HEK293 (cell line): Measurements from ENCODE around the gene HTT-AS.

Source experiments
- CTCF ChIA-PET: fragments of 350-600 bp; formaldehyde crosslinking; extraction: SDS; loops from one replicate; lab custom pipeline; 2021; ENCODE audit warnings: antibody characterized with exemption; lab: Yijun Ruan, JAX
- POLR2A ChIA-PET: fragments of 300-600 bp; formaldehyde crosslinking; extraction: SDS; loops from one replicate; lab custom pipeline; 2020; ENCODE audit warnings: antibody characterized with exemption, inconsistent platforms; lab: Yijun Ruan, JAX
- H3K27ac ChIP-seq: fragments of 200-500 bp; sonication (Bioruptor generic); 2 replicates; pipeline ENCODE4 v1.5.1; 2014; ENCODE audit warnings: low read depth, low read length, control low read depth, inconsistent platforms; ENCODE audit errors: extremely low read depth
- H3K36me3 ChIP-seq, 2 experiments: fragments of 200-500 bp in 1 of 2; sonication (Bioruptor generic) in 1 of 2; 1 replicate in 1 of 2; 2 replicates in 1 of 2; pipeline ENCODE4 v1.5.1; 2014 to 2017; ENCODE audit warnings: inconsistent platforms in 2 of 2, low read length in 2 of 2; ENCODE audit not compliant: control insufficient read depth in 2 of 2, insufficient read depth in 1 of 2
- H3K4me1 ChIP-seq: fragments of 200-500 bp; sonication (Bioruptor generic); 2 replicates; pipeline ENCODE4 v1.5.1; 2014; ENCODE audit warnings: mild to moderate bottlenecking, low read length, inconsistent platforms; ENCODE audit not compliant: control insufficient read depth, insufficient read depth
- H3K4me3 ChIP-seq: 2 replicates; pipeline ENCODE4 v1.5.1; 2011; ENCODE audit warnings: low read depth, mild to moderate bottlenecking, control low read depth, low read length, moderate library complexity
- H3K9me3 ChIP-seq: fragments of 200-500 bp; sonication (Bioruptor generic); 2 replicates; pipeline ENCODE4 v1.5.1; 2014; ENCODE audit warnings: low read depth, low read length, inconsistent platforms; ENCODE audit not compliant: control insufficient read depth, insufficient read depth
- OVOL3 ChIP-seq: fragments of 450-650 bp; formaldehyde crosslinking; IDR thresholded peaks from 2 replicates; pipeline ENCODE4 v1.5.1; 2016; ENCODE audit warnings: missing biosample characterization, missing genetic modification characterization
- PRDM4 ChIP-seq: fragments of 450-650 bp; formaldehyde crosslinking; IDR thresholded peaks from 2 replicates; pipeline ENCODE4 v1.5.1; 2017; ENCODE audit warnings: missing biosample characterization, missing genetic modification characterization
- ZBTB26 ChIP-seq: fragments of 450-650 bp; formaldehyde crosslinking; optimal IDR thresholded peaks from 2 replicates; pipeline ENCODE3; 2016; ENCODE audit warnings: missing biosample characterization, mild to moderate bottlenecking, missing genetic modification characterization
- ZBTB49 ChIP-seq: fragments of 450-650 bp; formaldehyde crosslinking; IDR thresholded peaks from 2 replicates; pipeline ENCODE4 v1.5.1; 2016; ENCODE audit warnings: missing biosample characterization, missing genetic modification characterization, low read depth
- ZNF112 ChIP-seq: fragments of 450-650 bp; formaldehyde crosslinking; IDR thresholded peaks from 2 replicates; pipeline ENCODE4 v1.5.0; 2017; ENCODE audit warnings: missing biosample characterization, missing genetic modification characterization
- ZNF132 ChIP-seq: fragments of 450-650 bp; formaldehyde crosslinking; IDR thresholded peaks from 2 replicates; pipeline ENCODE4 v1.5.1; 2017; ENCODE audit warnings: missing biosample characterization, missing genetic modification characterization, borderline replicate concordance
- ZNF169 ChIP-seq: fragments of 450-650 bp; formaldehyde crosslinking; IDR thresholded peaks from 2 replicates; pipeline ENCODE4 v1.5.1; 2016; ENCODE audit warnings: missing biosample characterization, missing genetic modification characterization
- ZNF184 ChIP-seq: fragments of 450-650 bp; IDR thresholded peaks from 2 replicates; pipeline ENCODE4 v1.5.1; 2018; ENCODE audit warnings: missing biosample characterization, mild to moderate bottlenecking, missing genetic modification characterization
- ZNF239 ChIP-seq: fragments of 450-650 bp; formaldehyde crosslinking; IDR thresholded peaks from 2 replicates; pipeline ENCODE4 v1.5.1; 2016; ENCODE audit warnings: missing biosample characterization, missing genetic modification characterization
- ZNF26 ChIP-seq: fragments of 450-650 bp; formaldehyde crosslinking; IDR thresholded peaks from 2 replicates; pipeline ENCODE4 v1.5.1; 2016; ENCODE audit warnings: missing biosample characterization, missing genetic modification characterization
- ZNF311 ChIP-seq: fragments of 450-650 bp; formaldehyde crosslinking; IDR thresholded peaks from 2 replicates; pipeline ENCODE4 v1.5.1; 2017; ENCODE audit warnings: missing biosample characterization, missing genetic modification characterization, borderline replicate concordance
- ZNF561 ChIP-seq: fragments of 450-650 bp; IDR thresholded peaks from 2 replicates; pipeline ENCODE4 v1.5.1; 2018; ENCODE audit warnings: missing biosample characterization, missing genetic modification characterization, borderline replicate concordance
- ZNF777 ChIP-seq: fragments of 450-650 bp; formaldehyde crosslinking; IDR thresholded peaks from 2 replicates; pipeline ENCODE4 v1.5.1; 2017; ENCODE audit warnings: missing biosample characterization, missing genetic modification characterization, borderline replicate concordance
- ZXDB ChIP-seq: fragments of 450-650 bp; formaldehyde crosslinking; IDR thresholded peaks from 2 replicates; pipeline ENCODE4 v1.5.1; 2016; ENCODE audit warnings: missing biosample characterization, missing genetic modification characterization

Gene HTT-AS

GRCh38 chr4:3046623-3047022 is 27.7 kb downstream of the HTT-AS start:
- Histone ChIP-seq H3K4me3 (no peak overlapping the region), H3K4me1 (no peaks in the 10 kb centered on the region), H3K9me3 (no peaks in the 10 kb centered on the region), H3K36me3 (no peaks in the 10 kb centered on the region), H3K27ac (no peak overlapping the region)
- TF ChIP-seq ZNF561 (tag by site-specific recombination): no peak
- TF ChIP-seq PRDM4: no peak
- TF ChIP-seq ZNF184 (tag by site-specific recombination): no peak
- no peak for TF ChIP-seq OVOL3 (tag by site-specific recombination)
- no peak for TF ChIP-seq ZNF169 (tag by site-specific recombination)
- no peak for TF ChIP-seq ZXDB (tag by site-specific recombination)
- no peak for TF ChIP-seq ZBTB26
- no peak for TF ChIP-seq ZBTB49 (tag by site-specific recombination)
- no peak for TF ChIP-seq ZNF26 (tag by site-specific recombination)
- TF ChIP-seq ZNF311: no peak
- no peak for TF ChIP-seq ZNF132 (tag by site-specific recombination)
- no peak for TF ChIP-seq ZNF112 (tag by site-specific recombination)
- ChIA-PET CTCF (interaction anchor here (0.6 to 1.4 kb wide), 10 partner anchors 10 to 434 kb away, joined by 3 to 5 read pairs (median 4); no protein-coding TSS in a partner anchor), POLR2A (no interaction called here)

GRCh38 chr4:3046162-3046561 is 28.2 kb downstream of the HTT-AS start:
- Histone ChIP-seq H3K9me3 (no peaks in the 10 kb centered on the region), H3K4me1 (no peaks in the 10 kb centered on the region), H3K36me3 (no peaks in the 10 kb centered on the region), H3K4me3 (no peak overlapping the region), H3K27ac (no peak overlapping the region)
- POLR2A ChIA-PET: no interaction called here
- no peak for TF ChIP-seq ZNF239
- no peak for TF ChIP-seq ZNF777 (tag by site-specific recombination)
- CTCF ChIA-PET: interaction anchor here (0.7 to 1.4 kb wide), 3 partner anchors 59 to 82 kb away, joined by 3 to 4 read pairs (median 3); no protein-coding TSS in a partner anchor
